Head of caudate nucleus (tissue), 42 donors: Measurements from ENCODE around the gene DHX38.

ENCODE experiments used
- DNase-seq, 42 donors: peaks; one replicate each; pipeline versions ENCODE4 v3.0.0 to v3.0.0-alpha.2; 2020 to 2021; ENCODE audit warnings: mixed read lengths in 7 of 42
- intact Hi-C: fragments of 100-400 bp; cut with DNase I; formaldehyde crosslinking; loops from one replicate; pipeline ENCODE4 v1.15.0; 2022

Gene DHX38

DNA sequence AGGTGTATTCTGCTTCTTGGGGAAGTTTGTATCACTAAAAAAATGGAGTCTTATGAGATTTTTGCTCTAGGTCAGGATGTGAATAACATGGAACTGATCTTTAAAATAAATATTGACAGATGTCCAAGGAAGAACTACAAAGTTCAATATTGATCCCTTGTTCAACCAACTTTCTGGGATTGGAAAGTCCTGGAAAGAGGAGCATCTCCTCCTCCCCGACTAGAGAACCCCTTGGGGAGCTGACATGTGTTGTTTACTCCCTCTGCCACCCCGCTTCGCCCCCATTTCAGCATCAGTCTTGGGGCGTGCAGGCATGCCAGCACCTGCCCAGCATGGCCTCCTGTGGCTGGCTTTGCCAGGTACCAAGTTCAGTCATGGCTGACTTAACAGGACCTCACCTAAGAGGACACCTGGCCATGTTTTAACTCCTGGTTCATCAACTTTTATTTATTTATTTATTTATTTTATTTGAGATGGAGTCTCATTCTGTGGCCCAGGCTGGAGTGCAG, 44.5 kb downstream of the DHX38 start:
- DNase-seq = no peak
- intact Hi-C loops = no loop called here

DNA sequence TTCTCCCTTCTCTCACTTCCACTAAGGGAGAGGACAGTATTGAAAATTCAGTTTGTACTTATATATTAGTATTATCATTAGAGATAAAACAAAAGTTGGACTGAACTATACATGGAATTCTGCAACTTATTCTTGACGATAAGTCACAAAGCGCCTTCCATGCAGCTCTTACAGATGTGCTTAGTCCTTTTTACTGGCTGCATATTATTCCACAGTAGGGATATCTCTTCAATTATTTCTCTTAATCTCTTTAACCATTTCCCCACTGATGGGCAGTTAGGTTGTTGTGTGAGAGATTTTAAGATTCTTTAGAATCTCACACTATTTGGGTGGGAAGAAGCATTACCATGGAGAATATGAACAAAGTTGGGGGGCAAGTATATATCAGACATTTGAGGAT, 46.3 kb downstream of the DHX38 start:
- intact Hi-C loops = no loop called here
- DNase-seq = no peak

DNA sequence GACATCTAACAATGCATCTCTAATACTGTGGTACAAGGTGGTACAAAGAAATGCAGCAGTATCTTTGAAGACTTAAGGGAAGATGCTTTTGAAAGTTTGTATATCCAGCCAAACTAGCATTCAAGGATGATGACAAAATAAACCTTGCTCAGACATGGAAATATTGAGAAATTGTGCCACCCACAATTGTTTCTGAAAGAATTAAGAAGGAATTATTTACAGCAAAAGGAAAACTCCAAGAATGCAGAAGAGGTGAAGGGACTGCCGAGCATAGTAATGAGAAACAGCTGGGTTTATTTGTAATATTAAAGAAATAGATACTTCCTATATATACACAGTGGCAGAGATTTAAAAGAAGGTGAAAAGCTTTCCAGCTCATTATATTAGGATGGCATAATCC, 48.8 kb downstream of the DHX38 start:
- DNase-seq = no peak
- intact Hi-C loops = no loop called here

DNA sequence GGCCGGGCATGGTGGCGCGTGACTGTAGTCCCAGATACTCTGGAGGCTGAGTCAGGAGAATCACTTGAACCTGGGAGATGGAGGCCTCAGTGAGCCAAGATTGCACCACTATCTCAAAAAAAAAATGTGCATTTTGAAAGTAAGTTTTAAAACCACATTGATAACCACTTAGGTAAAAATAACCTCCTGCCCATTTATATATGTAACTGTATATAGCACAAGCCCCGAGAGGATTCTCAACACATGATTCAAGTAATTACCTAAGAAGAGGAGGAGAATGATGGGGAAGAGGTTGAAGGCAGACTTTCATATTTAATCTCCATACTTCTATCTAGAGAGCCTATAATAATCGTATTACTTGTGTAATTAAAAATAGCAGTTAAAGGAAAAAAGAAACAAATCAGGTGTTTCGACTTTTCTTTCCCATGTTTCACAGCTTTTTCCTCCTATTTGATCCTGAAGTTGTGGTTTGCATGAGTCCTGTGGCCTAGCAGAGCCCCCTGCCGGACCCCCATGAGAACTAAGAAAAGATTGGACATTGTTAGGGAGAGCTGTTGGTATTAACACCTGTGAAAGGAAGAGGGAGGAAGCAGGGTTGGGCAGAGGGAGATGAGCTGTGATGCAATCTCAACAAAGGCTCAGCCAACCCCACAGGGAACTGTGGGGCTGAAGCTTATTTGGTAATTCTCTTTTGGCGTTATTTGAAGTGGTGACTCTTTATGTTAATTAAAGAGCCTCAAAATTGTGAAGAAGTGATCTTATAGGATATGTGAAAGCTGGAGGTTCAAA, 56.2 kb downstream of the DHX38 start:
- no peak for DNase-seq
- intact Hi-C loops = no loop called here

DNA sequence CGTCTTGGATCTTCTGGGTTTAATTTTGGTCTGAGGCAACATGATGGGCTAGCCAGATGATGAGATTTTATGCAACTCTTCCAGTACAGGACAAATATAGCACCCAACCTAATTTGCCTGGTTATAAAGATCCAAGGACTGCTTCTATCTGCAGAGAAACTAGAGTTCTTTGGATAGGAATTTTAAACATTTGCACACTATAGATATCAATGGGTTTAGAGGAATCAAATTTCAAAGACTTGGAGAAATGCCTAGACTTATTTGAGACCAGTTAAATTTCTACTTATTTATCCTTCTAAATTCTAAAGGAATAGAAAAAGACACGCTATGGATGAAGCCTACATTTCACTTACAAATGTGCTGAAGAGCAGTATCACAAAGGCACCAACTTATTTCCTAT, 65.7 kb downstream of the DHX38 start:
- no peak for DNase-seq
- intact Hi-C loops = no loop called here

DNA sequence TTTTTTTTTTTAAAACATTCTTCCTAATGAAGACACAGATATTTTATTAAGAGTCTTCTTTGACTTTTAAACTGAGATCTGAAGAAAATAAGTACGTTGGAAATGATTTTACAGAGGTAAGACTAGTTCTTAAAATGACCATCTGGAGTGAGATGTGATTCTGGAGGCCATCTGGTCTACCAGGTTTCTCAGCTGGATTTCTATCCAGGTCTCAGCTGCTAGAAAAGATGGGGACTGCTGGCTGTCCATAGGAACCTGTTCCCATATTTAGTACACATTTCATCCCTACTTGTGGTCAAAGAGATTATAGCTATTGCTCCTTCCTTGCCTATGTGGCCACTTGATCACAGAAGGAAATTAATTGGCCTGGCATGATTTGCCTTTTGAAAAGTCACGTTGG, 66.2 kb downstream of the DHX38 start:
- DNase-seq = no peak
- intact Hi-C loops = no loop called here

DNA sequence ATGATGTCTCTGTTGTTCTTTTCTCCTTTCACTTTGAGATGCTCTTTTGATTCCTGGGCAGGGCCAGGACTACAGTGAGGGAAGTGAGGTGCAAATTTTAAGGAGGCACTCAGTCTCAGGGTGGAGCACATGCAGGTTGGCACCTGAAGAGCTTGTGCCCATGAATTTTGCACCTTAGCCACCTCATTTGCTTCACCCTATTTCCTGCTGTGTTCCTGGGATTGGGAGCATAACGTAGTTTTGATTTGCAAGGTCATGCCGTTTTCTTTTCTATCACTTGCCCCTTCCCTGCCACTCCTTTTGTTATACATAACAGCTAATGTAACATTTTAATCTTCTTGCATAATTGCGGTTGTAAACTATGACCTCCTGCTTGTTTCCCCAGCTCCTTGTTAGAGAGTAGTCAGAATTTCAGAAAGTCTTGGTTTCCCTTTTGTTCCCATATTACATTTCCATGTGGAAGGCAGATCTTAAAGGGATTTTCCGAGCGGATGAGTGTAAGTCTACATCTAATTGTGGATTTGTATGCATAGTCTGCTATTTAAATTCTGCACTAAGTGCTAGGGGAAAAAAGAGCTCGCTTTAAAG, 68.6 kb downstream of the DHX38 start:
- intact Hi-C loops = no loop called here
- no peak for DNase-seq
